Activated T-helper 1 cell treated with anti-CD3 and anti-CD28 coated beads, Interleukin-12 subunit alpha, Interleukin-12 subunit beta, Interleukin-2, Interleukin-4 antibody, amounts not matched to agents 30 ng/mL and 10 ng/mL and 1 ng/mL, durations not matched to agents 14 hours and 24 hours and 36 hours (primary cell): ENCODE data around the gene CCDC83. TPM values are rescaled to one million over a fixed set of nuclear protein-coding genes. Genes with fewer than 3 reads are reported as not detected.

ENCODE experiments used
- DNase-seq: peaks from one replicate; pipeline ENCODE4 v3.0.0; 2021; ENCODE audit warnings: low spot score
- H3K27ac Mint-ChIP-seq: one replicate; pipeline ENCODE4 v1.8.0; 2021; ENCODE audit warnings: mild to moderate bottlenecking, mixed read lengths
- H3K27me3 Mint-ChIP-seq: one replicate; pipeline ENCODE4 v1.8.0; 2022; ENCODE audit warnings: mild to moderate bottlenecking, moderate library complexity, mixed read lengths; ENCODE audit not compliant: insufficient read depth
- H3K36me3 Mint-ChIP-seq: one replicate; pipeline ENCODE4 v1.8.0; 2021; ENCODE audit warnings: low read depth, mixed read lengths
- H3K4me1 Mint-ChIP-seq: one replicate; pipeline ENCODE4 v1.8.0; 2021; ENCODE audit warnings: low read depth, mixed read lengths
- H3K4me3 Mint-ChIP-seq: one replicate; pipeline ENCODE4 v1.8.0; 2021; ENCODE audit warnings: mild to moderate bottlenecking, moderate library complexity, mixed read lengths
- H3K9me3 Mint-ChIP-seq: one replicate; pipeline ENCODE4 v1.8.0; 2021; ENCODE audit warnings: mixed read lengths
- intact Hi-C: fragments of 100-400 bp; cut with micrococcal nuclease; formaldehyde crosslinking; loops from one replicate; pipeline ENCODE4 v1.15.1; 2024
- total RNA-seq: library from RNA; stranded (reverse); gene quantifications from 2 replicates; pipeline ENCODE4 v1.2.3, GENCODE V29; 2022

CCDC83 gene
- total RNA-seq, 1 donor from 2014 or later = not detected

GRCh38 chr11:85866137-85866827, 11.1 kb downstream of the CCDC83 start:
- H3K4me3 Mint-ChIP-seq = no peak overlapping the region
- intact Hi-C loops = no loop called here
- no peak overlapping the region for H3K27ac Mint-ChIP-seq
- H3K9me3 Mint-ChIP-seq = no peaks in the 10 kb centered on the region
- H3K27me3 Mint-ChIP-seq = peaks cover 5% of the 10 kb centered on the region
- no peak for DNase-seq
- no peaks in the 10 kb centered on the region for H3K4me1 Mint-ChIP-seq
- H3K36me3 Mint-ChIP-seq = no peaks in the 10 kb centered on the region

DNA sequence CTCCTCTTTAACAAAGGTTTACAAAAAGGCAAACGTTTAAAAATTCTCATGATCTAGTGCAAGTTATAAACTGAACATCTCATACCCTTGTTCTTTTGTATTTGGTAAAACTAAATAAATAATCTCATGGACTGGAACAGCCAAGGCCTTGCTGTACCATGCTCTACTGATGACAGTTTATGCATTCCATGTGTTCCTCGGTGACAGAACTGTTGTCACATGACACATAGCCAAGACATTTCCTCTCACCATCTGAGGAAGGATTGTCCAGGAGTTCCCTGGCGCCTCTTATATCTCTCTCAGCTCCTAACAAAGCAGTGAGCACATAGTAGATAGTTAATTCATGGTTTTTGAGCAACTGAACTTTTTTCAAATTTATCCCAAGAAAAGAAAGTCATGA, 12.6 kb downstream of the CCDC83 start:
- no peaks in the 10 kb centered on the region for H3K36me3 Mint-ChIP-seq
- DNase-seq = no peak
- no peaks in the 10 kb centered on the region for H3K9me3 Mint-ChIP-seq
- intact Hi-C loops = no loop called here
- H3K4me3 Mint-ChIP-seq = no peak overlapping the region
- no peak overlapping the region for H3K27ac Mint-ChIP-seq
- peaks cover 5% of the 10 kb centered on the region for H3K27me3 Mint-ChIP-seq
- no peaks in the 10 kb centered on the region for H3K4me1 Mint-ChIP-seq

GRCh38 chr11:85869781-85870180, 14.6 kb downstream of the CCDC83 start:
- intact Hi-C loops = no loop called here
- Mint-ChIP-seq H3K4me3 (no peak overlapping the region), H3K27me3 (peaks cover 1% of the 10 kb centered on the region), H3K36me3 (no peaks in the 10 kb centered on the region), H3K27ac (no peak overlapping the region), H3K4me1 (peaks cover 8% of the 10 kb centered on the region), H3K9me3 (no peaks in the 10 kb centered on the region)
- no peak for DNase-seq

DNA sequence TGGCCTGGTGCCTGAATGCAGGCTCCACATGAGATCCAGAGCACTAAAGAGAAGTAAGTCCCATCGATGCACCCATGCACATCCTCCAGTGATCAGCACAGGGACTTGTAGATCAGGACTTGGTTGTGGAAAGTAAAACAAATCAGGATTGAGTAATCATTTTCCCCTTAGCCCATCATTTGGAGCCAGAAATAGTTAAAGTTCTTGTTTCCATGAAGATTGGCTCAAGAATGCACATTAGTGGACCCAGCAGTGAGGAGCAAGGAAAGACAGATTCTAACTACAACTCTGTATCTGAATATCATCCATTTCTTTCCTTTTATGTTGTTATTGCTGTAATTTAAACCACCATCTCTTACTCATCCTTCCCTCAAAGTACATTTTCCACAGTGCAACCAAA, 19.1 kb downstream of the CCDC83 start:
- no peak overlapping the region for H3K27ac Mint-ChIP-seq

GRCh38 chr11:85875505-85875904, 20.3 kb downstream of the CCDC83 start:
- H3K36me3 Mint-ChIP-seq = no peaks in the 10 kb centered on the region
- no peak overlapping the region for H3K4me3 Mint-ChIP-seq
- H3K4me1 Mint-ChIP-seq = peaks cover 15% of the 10 kb centered on the region
- peaks cover 4% of the 10 kb centered on the region for H3K27me3 Mint-ChIP-seq
- no peaks in the 10 kb centered on the region for H3K9me3 Mint-ChIP-seq
- H3K27ac Mint-ChIP-seq = peak overlapping the region; percentile 16
- intact Hi-C loops = no loop called here
- DNase-seq = no peak

More for the DNA sequence above, 19.1 kb downstream of the CCDC83 start:
- Mint-ChIP-seq H3K36me3 (no peaks in the 10 kb centered on the region), H3K4me3 (no peak overlapping the region), H3K9me3 (no peaks in the 10 kb centered on the region), H3K27me3 (peaks cover 4% of the 10 kb centered on the region), H3K4me1 (peaks cover 15% of the 10 kb centered on the region)
- intact Hi-C loops = no loop called here
- no peak for DNase-seq

GRCh38 chr11:85884581-85885021, 29.4 kb downstream of the CCDC83 start:
- Mint-ChIP-seq H3K4me1 (no peaks in the 10 kb centered on the region), H3K27ac (no peak overlapping the region), H3K36me3 (no peaks in the 10 kb centered on the region), H3K27me3 (peaks cover 7% of the 10 kb centered on the region), H3K9me3 (no peaks in the 10 kb centered on the region), H3K4me3 (no peak overlapping the region)
- intact Hi-C loops = no loop called here
- no peak for DNase-seq

- Mint-ChIP-seq H3K4me1 (no peaks in the 10 kb centered on the region), H3K4me3 (no peak overlapping the region), H3K27me3 (peaks cover 7% of the 10 kb centered on the region), H3K36me3 (no peaks in the 10 kb centered on the region), H3K27ac (no peak overlapping the region), H3K9me3 (no peaks in the 10 kb centered on the region)
- no peak for DNase-seq
- intact Hi-C loops = no loop called here
Measured at GRCh38 chr11:85886089-85887056, 31.2 kb downstream of the CCDC83 start.

DNA sequence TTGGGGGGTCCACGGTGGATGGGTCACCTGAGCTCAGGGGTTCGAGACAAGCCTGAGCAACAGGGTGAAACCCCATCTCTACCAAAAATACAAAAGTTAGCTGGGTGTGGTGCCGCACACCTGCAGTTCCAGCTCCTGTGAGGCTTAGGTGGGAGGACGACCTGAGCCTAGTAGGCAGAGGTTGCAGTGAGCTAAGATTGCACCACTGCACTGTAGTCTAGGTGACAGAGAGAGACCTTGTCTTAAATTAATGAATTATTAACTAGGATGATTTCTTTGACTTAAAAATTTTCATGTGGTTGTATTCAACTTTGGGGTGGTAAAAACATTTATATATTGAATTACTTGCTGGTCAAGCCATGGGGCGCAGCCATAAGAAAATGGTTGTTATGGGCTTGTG, 33.9 kb downstream of the CCDC83 start:
- H3K27me3 Mint-ChIP-seq = peaks cover 4% of the 10 kb centered on the region
- intact Hi-C loops = no loop called here
- no peaks in the 10 kb centered on the region for H3K36me3 Mint-ChIP-seq
- H3K9me3 Mint-ChIP-seq = no peaks in the 10 kb centered on the region
- no peak overlapping the region for H3K4me3 Mint-ChIP-seq
- no peak overlapping the region for H3K27ac Mint-ChIP-seq
- no peaks in the 10 kb centered on the region for H3K4me1 Mint-ChIP-seq
- DNase-seq = no peak

DNA sequence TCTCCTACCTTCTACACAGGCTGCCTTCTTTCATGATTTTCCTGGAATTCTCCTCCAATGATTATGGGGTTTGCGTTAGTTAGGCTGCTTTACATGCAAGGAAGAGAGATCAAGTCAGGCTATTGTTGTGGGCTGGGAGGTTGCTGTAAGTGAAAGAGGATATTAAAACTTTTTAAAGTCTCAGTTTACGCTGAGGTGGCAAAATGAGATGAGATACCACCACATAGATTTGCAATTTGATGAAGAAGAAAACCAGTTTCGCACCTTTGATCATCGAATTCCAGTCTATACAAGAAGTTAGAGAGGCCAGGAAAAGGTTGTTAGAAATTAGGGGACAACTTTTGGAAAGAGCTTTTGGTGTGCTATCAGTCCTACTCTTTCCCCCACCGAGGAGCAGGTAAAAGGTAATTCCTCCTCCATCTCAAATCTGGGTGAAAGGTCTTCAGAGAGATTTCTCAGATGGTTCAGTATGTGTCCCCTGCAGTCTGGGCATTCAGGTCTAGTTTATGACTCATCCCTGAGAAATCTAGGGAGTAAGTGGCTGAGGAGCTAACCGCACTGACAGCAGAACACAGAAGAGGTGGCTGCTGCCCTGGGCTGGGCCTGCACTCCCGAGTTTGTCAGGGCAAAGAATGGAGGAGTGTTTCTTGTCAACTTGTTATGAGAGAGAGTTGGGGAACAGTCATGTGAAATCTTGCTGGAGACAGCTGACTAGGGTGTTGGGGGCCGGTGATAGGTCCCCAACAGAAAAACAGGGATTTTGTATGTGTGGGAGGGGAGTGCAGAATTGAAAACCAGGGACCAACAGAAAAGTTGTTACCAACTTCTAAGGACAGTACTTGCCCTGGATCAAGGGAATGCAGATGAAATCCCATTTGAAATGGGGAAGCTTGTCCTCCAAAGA, 34.7 kb downstream of the CCDC83 start:
- DNase-seq = no peak
- Mint-ChIP-seq H3K9me3 (no peaks in the 10 kb centered on the region), H3K4me1 (no peaks in the 10 kb centered on the region), H3K4me3 (no peak overlapping the region), H3K27ac (no peak overlapping the region), H3K27me3 (peaks cover 5% of the 10 kb centered on the region), H3K36me3 (no peaks in the 10 kb centered on the region)
- intact Hi-C loops = no loop called here

DNA sequence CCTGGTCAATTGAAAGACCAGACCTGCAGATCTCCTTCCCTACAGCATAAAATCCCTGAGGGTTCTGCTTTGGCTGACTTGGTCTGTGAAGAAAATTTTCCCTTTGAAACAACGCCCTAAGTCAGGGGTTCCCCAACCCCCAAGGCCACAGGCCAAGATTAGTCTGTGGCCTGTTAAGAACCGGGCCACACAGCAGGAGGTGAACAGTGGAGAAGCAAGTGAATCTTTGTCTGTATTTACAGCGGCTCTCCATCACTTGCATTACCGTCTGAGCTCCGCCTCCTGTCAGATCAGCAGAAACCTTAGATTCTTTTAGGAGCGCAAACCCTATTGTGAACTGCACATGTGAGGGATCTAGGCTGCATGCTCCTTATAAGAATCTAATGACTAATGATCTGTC, 38.2 kb downstream of the CCDC83 start:
- Mint-ChIP-seq H3K27me3 (peaks cover 3% of the 10 kb centered on the region), H3K4me3 (no peak overlapping the region), H3K36me3 (peaks cover 1% of the 10 kb centered on the region), H3K9me3 (no peaks in the 10 kb centered on the region), H3K27ac (no peak overlapping the region), H3K4me1 (no peaks in the 10 kb centered on the region)
- DNase-seq = no peak
- intact Hi-C loops = no loop called here

GRCh38 chr11:85896876-85897275, 41.7 kb downstream of the CCDC83 start:
- no peaks in the 10 kb centered on the region for H3K9me3 Mint-ChIP-seq
- H3K4me3 Mint-ChIP-seq = no peak overlapping the region
- no peak for DNase-seq
- H3K4me1 Mint-ChIP-seq = no peaks in the 10 kb centered on the region
- intact Hi-C loops = no loop called here
- peaks cover 1% of the 10 kb centered on the region for H3K36me3 Mint-ChIP-seq
- H3K27ac Mint-ChIP-seq = no peak overlapping the region
- H3K27me3 Mint-ChIP-seq = peaks cover 14% of the 10 kb centered on the region

DNA sequence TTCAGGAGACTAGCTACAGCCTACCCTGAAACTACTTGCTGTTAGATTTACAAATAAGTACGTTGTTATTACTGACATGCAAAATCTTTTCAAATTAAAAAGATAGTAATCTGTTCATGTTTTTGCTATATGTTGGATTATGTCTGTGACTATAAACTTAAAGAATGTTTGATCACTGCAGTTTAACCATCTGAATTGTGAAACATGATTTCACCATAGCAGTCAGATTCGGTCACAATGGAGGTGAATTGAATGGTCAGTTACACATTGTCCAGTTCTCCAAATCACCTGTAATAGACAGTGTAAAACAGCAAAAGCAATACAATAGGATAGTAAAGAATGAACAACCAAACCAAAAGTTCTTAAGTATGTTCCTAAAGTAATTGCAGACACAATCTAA, 43.3 kb downstream of the CCDC83 start:
- peaks cover 1% of the 10 kb centered on the region for H3K36me3 Mint-ChIP-seq
- intact Hi-C loops = no loop called here
- H3K4me1 Mint-ChIP-seq = no peaks in the 10 kb centered on the region

More for the DNA sequence above, 43.3 kb downstream of the CCDC83 start:
- peaks cover 12% of the 10 kb centered on the region for H3K27me3 Mint-ChIP-seq
- no peak for DNase-seq
- H3K27ac Mint-ChIP-seq = no peak overlapping the region
- H3K9me3 Mint-ChIP-seq = no peaks in the 10 kb centered on the region
- H3K4me3 Mint-ChIP-seq = no peak overlapping the region
